Measurements from ENCODE around the gene IL1RN. TPM values are rescaled to one million over a fixed set of nuclear protein-coding genes. Genes with fewer than 3 reads are reported as not detected.

IL1RN gene
- total and polyA plus RNA-seq, 2 of the 8 experiments (the other 6 are each of a cell fraction or from before 2014, with no cell fraction given), result not detected

DNA sequence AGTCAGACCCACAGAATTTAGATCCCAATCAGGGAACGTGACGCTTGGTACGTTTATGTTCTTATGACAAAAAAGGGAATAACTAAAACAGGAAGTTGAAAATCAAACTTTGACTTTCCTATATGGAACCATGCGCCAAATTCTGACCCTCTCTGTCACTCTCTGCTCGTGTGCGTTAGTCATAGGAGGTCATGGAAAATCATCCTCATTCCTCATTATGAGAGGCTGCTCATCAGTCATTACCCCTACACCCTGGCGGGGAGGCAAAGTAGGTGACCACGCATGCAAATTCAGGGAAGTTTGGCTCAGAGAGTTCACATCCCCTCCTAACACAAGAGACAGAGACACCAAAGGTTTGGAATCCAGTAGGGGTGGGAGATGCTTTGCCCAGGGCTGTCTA is 44.1 kb upstream of the IL1RN start:
- 93% methylated on average over 8 of the region's 8 CpGs; no CpG with 5 or more reads in 1 of the 2 experiments for WGBS, 2 experiments (ENCODE audit: extremely low coverage in 1 of 2, insufficient coverage in 1 of 2, insufficient read length in 1 of 2, insufficient replicate concordance in 2 of 2, low coverage in 1 of 2, low lambda C conversion rate in 2 of 2, missing lambda C conversion rate in 1 of 2)
- Histone ChIP-seq H3K27ac (ENCODE audit: low read depth, low read length) (no peak overlapping the region), H4K5ac (ENCODE audit: insufficient read length, low read depth, low read length) (no peak overlapping the region), H2AK5ac (ENCODE audit: low read depth, low read length) (no peak overlapping the region), H2BK5ac (ENCODE audit: low read depth, low read length) (no peak overlapping the region), H3K36me3 (ENCODE audit: control insufficient read depth in 2 of 4, insufficient read depth in 4 of 4, low read length in 3 of 4) (no peaks in the 10 kb centered on the region), H3K79me1 (ENCODE audit: low read depth, low read length) (no peaks in the 10 kb centered on the region), H2BK120ac (replicated peaks; ENCODE audit: low read depth, low read length) (no peak overlapping the region), H3K9me3 (ENCODE audit: insufficient read depth in 2 of 2, low read depth in 1 of 2, low read length in 1 of 2) (no peaks in the 10 kb centered on the region), H3K9ac (replicated peaks in 1 of 4; ENCODE audit: extremely low read depth in 1 of 4, low read depth in 3 of 4, low read length in 3 of 4) (no peak overlapping the region), H3K23me2 (ENCODE audit: low read depth, low read length) (no peaks in the 10 kb centered on the region), H2AFZ (ENCODE audit: low read length) (no peak overlapping the region), H2BK12ac (ENCODE audit: low read depth, low read length) (no peak overlapping the region), H3K27me3 (replicated peaks in 1 of 4; ENCODE audit: control insufficient read depth in 3 of 4, extremely low read depth in 1 of 4, insufficient read depth in 3 of 4, low read length in 3 of 4) (no peaks in the 10 kb centered on the region; a peak in 1 of 7 replicates), H2BK15ac (ENCODE audit: low read length) (no peak overlapping the region), H3K4me2 (ENCODE audit: insufficient read depth in 1 of 2, low read depth in 2 of 2, low read length in 2 of 2) (no peak overlapping the region), H3K18ac (ENCODE audit: extremely low read depth, low read length) (no peak overlapping the region), H4K91ac (replicated peaks; ENCODE audit: insufficient read length, low read length) (no peak overlapping the region), H3K4me3 (ENCODE audit: extremely low read depth in 1 of 4, insufficient read depth in 2 of 4, low read depth in 3 of 4, low read length in 4 of 4) (no peak overlapping the region), H4K20me1 (replicated peaks in 1 of 2; ENCODE audit: control insufficient read depth in 1 of 2, insufficient read depth in 2 of 2, low read length in 2 of 2) (no peaks in the 10 kb centered on the region), H3K79me2 (ENCODE audit: control insufficient read depth in 1 of 2, insufficient read depth in 2 of 2, low read length in 2 of 2) (no peaks in the 10 kb centered on the region), H3K23ac (ENCODE audit: insufficient read length) (no peak overlapping the region), H3K14ac (ENCODE audit: insufficient read length) (no peak overlapping the region), H3K4ac (replicated peaks; ENCODE audit: insufficient read length, low read depth, low read length) (no peak overlapping the region), H3K56ac (replicated peaks; ENCODE audit: insufficient read length, low read depth, low read length) (no peak overlapping the region), H4K8ac (ENCODE audit: extremely low read depth, insufficient read depth, low read length) (no peak overlapping the region), H3K4me1 (replicated peaks in 1 of 4; ENCODE audit: control insufficient read depth in 3 of 4, insufficient read depth in 4 of 4, low read length in 3 of 4) (peaks cover 0 to 2% (median 0%) of the 10 kb centered on the region in 4 experiments; a peak in 1 of 7 replicates), H2BK20ac (ENCODE audit: low read length) (no peak overlapping the region)
- ChIA-PET POLR2A (ENCODE audit: partially characterized antibody) (no interaction called here), CTCF (ENCODE audit: partially characterized antibody) (interaction anchor here (0.9 to 11.0 kb wide), 4 partner anchors 9 to 114 kb away, joined by 3 to 159 read pairs (median 4); no protein-coding TSS in a partner anchor)
- DNase-seq (ENCODE audit: low read depth in 1 of 2, low spot score in 2 of 2) (no peak), FAIRE-seq (no peak)
- no peak for TF ChIP-seq JUND (IDR thresholded peaks at IDR 0.05; ENCODE audit: low read length)
- no peak for TF ChIP-seq GTF2F1 (IDR thresholded peaks at IDR 0.05; ENCODE audit: borderline replicate concordance, low read depth, low read length)
- no peak for TF ChIP-seq NRF1 (IDR thresholded peaks at IDR 0.05; ENCODE audit: low read depth, low read length)
- no peak for TF ChIP-seq RNF2 (IDR thresholded peaks at IDR 0.05; ENCODE audit: borderline replicate concordance, low read depth, low read length, missing control alignments, poor library complexity, severe bottlenecking)
- TF ChIP-seq EZH2 (IDR thresholded peaks at IDR 0.05; ENCODE audit: low read depth, low read length, severe bottlenecking), result no peak
- TF ChIP-seq CBX8 (IDR thresholded peaks at IDR 0.05; ENCODE audit: borderline replicate concordance, low read depth, low read length), result no peak
- no peak for TF ChIP-seq RAD21 (IDR thresholded peaks at IDR 0.05 in 1 of 2, conservative IDR thresholded peaks at IDR 0.05 in 1 of 2; ENCODE audit: low read depth in 2 of 2, low read length in 2 of 2)
- no peak for TF ChIP-seq SP2 (IDR thresholded peaks at IDR 0.05; ENCODE audit: low read length)
- no peak for TF ChIP-seq POU5F1 (IDR thresholded peaks at IDR 0.05; ENCODE audit: low read depth, low read length)
- no peak for TF ChIP-seq SIX5 (IDR thresholded peaks at IDR 0.05; ENCODE audit: low read depth, low read length)
- TF ChIP-seq POLR2AphosphoS5 (IDR thresholded peaks at IDR 0.05; ENCODE audit: low read depth, low read length), result no peak
- TF ChIP-seq SP4 (IDR thresholded peaks at IDR 0.05; ENCODE audit: low read length), result no peak
- TF ChIP-seq GABPA (IDR thresholded peaks at IDR 0.05; ENCODE audit: borderline replicate concordance, insufficient read depth, low read length), result no peak
- TF ChIP-seq SRF (IDR thresholded peaks at IDR 0.05; ENCODE audit: low read depth, low read length), result no peak

Measured in H1 (cell line).